ENCODE data around the gene CDCA7.
A peak's percentile ranks its signal among the peaks of the same experiment; 100 is the strongest.
"Not testable (repeated sequence)": the region's sequence is repeated elsewhere in the genome, so short reads cannot be mapped to it uniquely, and the experiment has no call there.

The CDCA7 gene

GRCh38 chr2:173359231-173359630 lies 4.6 kb downstream of the CDCA7 start:
- no peak for DNase-seq (ENCODE audit: low spot score)

- no peak for DNase-seq (ENCODE audit: low spot score)
Measured at GRCh38 chr2:173370198-173370597, 15.5 kb downstream of the CDCA7 start.

DNA sequence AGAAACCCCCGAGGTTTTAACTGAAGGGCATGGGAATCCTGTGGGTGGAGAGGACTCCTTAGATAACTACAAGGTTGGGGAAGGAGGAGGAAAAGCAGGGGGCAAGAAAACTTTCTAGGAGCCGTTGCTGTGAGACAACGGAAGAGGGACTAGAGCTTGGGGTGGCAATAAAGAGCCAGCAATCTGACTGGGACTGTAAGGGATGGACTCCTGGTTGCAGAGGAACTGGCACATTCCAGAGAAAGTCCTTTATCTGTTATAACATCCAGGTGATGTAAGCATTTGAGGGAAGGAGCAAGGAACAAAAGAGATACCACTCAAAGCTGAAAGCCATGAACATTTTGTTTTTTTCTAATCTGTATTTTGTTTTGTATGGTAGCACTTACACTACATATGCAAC lies 16.4 kb downstream of the CDCA7 start:
- no peak for DNase-seq (ENCODE audit: low spot score)

GRCh38 chr2:173373290-173373689 lies 18.6 kb downstream of the CDCA7 start:
- DNase-seq (ENCODE audit: low spot score), result no peak

GRCh38 chr2:173374634-173375033 lies 20.0 kb downstream of the CDCA7 start:
- no peak for DNase-seq (ENCODE audit: low spot score)

DNA sequence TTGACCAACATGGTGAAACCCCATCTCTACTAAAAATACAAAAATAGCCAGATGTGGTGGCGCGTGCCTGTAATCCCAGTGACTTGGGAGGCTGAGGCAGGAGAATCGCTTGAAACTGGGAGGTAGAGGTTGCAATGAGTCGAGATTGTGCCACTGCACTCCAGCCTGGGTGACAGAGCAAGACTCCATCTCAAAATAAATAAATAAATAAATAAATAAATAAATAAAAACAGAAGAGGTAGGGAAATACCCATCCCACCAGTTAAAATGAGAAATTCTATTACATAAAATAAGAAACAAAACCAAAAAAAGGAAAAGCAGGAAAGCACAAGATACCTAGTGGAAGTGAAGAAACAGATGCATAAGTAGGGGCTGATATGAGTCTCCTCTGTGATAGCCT lies 30.9 kb downstream of the CDCA7 start:
- not testable (repeated sequence) for DNase-seq (ENCODE audit: low spot score)

DNA sequence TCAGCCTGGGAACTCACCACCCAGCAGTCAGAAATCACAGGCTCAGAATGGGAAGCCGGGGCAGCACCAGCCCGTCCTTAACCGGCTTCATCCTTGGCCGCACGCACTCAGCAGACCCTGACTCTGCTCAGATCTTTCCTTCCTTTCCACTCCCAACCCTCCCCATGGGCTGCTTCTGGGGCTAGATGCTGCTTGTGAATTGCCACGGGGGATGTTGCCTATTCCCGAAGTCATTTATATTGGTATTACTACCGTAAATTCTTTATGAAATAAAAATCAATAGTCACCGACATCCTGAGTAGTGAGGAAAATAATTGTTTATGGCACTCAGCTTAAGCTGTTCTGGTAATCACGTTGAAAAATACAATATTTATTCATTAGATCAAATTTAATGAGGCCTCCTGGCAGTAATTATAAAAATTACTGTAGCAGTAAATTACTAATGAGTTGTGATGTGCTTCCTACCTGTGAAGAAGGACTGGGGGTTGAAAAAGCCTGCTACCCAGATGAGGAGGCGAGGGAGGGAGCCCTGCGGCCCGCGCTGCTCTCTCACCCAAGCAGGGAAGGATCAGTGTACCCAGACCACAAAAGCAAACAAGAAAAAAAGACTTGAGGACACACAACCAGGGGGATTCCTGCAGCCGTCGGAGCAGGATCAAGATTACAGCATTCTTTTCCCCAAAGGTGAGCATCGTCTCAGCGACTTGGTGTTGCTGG lies 31.5 kb downstream of the CDCA7 start:
- no peak for DNase-seq (ENCODE audit: low spot score)

DNA sequence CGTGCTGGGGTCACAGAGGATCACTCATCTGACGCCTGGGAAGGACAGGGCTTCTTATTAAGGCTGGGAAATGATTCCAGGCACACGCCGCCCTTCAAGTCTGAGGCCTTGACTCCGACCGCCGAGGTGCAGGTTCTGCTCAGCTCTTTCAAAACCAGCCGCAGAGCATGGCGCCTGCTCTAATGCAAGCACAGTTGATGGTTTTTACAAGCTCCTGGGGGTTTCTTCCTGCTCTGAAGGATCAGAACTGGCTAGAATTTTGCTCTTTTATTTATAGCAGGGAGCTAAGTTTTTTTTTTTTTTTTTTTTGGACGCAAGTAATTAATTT lies 32.0 kb downstream of the CDCA7 start:
- DNase-seq (ENCODE audit: low spot score), result no peak

- no peak for DNase-seq (ENCODE audit: low spot score)
Measured at GRCh38 chr2:173387079-173387478, 32.4 kb downstream of the CDCA7 start.

DNA sequence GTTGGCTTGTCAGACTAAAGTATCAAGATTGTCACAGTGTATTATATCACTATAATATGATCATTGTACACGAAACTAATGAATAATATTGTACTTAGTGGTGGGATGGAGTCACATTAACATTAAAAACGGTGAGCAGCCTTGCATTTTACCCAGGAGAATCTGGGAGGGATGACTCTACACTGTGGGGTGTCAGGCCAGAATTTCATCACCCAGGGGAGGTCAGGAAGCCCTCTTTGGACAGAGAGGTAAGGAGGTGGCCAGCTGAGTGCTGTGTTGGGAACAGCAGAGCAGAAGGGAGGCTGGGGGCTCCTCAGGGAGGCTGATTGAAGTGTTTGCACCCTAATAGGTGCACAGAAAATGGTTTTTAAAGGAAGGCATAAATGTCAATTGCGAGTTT lies 33.0 kb downstream of the CDCA7 start:
- DNase-seq (ENCODE audit: low spot score), result no peak

DNA sequence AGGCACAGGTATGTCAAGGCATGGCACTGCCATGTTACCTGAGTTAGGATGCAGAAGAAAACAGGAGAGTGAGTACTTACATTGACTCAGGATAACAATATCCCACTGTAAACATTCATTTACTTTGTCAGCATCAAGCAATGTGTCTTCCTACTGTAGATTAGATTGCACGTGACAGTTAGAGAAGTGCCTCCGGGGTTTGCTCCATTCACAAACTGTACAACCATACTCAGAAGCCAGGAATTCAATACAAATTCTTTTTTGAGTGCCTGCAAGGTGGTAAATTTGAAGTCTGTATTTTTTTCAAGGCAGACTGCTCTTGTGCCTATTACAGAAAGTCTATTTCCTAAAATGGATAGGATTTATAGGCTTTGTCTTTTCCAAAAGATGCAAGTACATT lies 34.1 kb downstream of the CDCA7 start:
- DNase-seq (ENCODE audit: low spot score), result no peak

DNA sequence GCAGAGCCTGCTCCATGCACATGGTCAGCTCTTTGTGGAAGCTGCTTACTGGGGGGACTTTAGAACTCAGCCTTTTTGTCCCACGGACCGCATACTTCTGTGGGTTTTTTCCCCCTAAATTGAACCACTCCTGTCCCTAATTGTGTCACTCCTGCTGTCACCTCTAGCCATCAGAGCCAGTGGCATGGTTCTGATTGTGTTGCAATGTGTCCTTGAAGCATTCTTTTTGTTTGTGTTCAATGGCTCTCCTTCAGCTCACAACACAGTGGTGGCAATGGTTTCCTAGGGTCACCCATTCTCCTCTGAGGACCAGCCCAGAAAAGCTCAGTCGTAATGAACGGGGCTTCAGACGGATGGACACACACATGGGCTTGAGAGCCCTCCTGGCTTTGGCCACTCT lies 35.4 kb downstream of the CDCA7 start:
- DNase-seq (ENCODE audit: low spot score), result no peak

- no peak for DNase-seq (ENCODE audit: low spot score)
Measured at GRCh38 chr2:173392731-173393130, 38.1 kb downstream of the CDCA7 start.

DNA sequence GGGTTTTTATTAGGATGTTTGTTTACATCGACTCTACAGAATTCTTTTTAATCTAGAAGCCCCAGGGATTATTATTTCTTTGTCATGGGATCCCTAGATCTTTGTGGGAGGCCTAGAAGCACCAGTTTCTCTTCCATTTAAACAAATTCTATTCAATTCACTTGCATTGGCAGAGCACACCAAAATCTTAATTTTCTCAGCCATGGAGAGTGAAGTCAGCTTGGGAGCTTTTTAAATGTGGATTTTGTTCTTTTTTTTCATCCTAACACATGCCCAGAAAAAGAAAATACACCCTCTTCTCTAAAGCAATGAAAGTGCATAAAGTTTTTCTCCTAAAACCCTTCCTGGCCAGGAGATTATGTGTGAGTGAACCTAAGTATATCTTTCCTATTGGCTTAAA lies 38.5 kb downstream of the CDCA7 start:
- no peak for DNase-seq (ENCODE audit: low spot score)

DNA sequence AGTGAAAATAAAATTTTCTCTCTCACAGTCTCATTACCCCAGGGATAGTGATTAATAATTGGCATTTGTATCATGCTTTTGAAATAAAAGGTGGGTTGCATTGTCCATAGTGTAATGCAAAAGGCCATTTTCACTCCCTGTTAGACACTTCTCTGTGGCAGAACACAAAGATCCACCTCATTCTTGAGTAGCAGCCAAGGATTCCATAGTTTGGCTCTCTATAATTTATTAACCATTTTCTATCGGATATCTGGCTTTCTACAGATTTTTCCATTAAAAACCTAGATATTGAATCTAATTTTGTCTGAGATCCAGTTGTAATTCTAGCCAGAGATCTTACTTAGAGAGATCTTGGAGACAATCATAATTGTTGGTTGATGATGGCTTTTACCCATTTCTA lies 39.0 kb downstream of the CDCA7 start:
- DNase-seq (ENCODE audit: low spot score), result no peak

- no peak for DNase-seq (ENCODE audit: low spot score)
Measured at GRCh38 chr2:173394091-173394974, 39.7 kb downstream of the CDCA7 start.

DNA sequence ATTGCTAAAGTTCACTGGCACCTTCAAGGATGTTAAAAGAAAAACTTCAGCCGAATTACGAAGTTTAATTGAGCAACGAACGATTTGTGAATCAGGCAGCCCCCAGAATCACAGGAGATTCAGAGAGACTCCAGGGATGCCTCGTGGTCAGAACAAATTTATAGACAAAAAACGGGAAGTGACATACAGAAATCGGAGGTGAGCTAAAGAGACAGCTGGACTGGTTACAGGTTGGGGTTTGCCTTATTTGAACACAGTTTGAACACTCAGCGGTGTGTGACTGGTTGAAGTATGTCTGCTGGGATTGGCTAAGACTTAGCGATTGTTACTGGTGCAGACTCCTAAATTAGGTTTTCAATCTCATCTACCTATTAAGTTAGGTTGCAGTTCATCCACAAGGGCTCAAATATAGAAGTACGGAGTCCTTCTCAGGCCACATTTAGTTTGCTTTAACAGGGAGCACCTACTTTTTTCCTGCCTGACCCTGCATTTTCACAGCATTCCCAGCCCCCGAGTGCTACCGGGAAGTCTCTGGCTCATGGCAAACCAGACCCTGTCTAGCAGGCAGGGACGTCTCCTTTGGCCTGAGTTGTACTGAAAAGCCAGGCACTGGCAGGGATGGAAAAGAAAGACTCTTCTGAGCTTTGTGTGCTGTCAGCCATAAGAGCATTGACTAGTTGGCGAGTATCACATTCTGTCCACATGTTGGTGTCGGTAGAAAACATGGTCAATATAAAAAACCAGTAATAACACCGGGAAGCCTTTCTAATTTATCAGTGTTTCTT lies 41.1 kb downstream of the CDCA7 start:
- no peak for DNase-seq (ENCODE audit: low spot score)

GRCh38 chr2:173397539-173397938 lies 42.9 kb downstream of the CDCA7 start:
- DNase-seq (ENCODE audit: low spot score), result no peak

DNA sequence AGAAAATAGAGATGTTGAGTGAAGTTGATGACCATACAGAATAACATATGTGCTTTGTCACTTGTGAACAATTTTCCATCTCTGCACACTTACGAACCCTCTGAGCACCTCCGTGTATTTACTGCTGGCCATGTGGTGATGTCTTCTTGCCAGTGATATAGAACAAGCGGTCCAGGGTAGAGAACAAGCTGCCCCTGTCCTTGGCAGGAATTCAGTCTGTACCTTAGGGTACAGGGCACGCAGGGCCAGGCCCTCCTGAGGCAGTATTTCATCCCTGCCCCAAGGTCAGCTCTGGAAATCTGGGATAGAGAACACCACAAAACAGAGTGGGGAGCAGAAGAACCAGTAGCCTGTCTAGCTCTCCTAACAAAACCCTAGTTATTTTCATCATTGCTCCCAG lies 44.6 kb downstream of the CDCA7 start:
- DNase-seq (ENCODE audit: low spot score), result no peak

- no peak for DNase-seq (ENCODE audit: low spot score)
Measured at GRCh38 chr2:173400760-173401159, 46.1 kb downstream of the CDCA7 start.

DNA sequence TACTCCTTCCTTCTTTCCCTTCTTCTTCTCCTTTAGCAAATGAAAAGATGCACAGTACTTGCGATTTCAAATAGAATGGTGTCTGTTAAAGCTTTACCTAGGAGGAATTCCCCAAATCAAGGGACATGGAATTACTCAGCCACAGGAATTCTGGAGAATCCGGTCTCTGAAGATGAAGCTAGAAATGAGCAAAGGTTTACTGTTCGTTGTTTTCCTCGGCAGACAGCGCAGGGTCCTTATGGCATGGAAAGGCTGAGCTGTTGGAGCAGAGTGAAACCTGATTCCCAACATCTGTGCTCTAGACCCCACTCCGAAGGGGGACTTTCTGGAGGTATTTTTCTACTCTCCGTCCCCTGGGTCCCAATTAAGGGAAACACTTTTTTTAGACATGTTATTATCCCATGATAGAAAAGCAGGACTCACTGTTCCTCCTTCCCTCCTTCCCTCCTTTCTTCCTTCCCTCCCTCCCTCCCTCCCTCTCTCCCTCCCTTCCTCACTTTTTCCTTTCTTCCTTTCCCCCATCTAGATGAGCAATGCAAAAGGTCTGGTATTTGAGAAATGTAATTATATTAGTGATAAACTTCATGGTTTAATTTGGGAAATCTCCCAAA lies 47.1 kb downstream of the CDCA7 start:
- no peak for DNase-seq (ENCODE audit: low spot score)

DNA sequence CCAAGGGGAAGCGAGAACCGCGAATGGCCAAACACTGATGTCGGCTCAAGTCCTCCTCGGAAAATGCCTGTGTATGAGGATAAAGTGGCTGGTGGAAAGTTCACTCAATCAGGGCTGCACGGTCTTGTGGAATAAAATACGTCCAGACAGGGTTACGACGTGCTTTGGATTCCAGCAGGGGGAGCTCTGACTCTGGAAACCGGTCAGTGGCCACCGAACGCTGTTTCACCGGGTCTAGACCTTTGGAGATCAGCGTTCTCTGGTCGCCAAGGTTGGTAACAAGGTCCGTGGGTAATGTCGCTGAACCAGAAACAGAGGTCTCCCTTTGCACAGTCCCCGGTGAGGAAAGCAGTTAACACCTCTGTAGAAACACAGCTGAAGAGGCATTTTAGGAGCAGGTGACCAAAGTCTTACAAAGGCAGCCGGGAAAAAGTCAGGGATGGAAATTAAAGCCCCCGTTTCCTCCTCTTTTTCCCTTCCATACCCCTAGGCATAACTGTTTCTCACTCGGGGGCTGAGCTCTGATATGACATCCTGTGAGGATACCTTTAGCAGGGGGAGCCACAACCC lies 47.8 kb downstream of the CDCA7 start:
- peak; percentile 88 for DNase-seq (ENCODE audit: low spot score)
